GM12891 (cell line): ENCODE measurements around the gene GMPPA.

Source experiments
- POLR2A ChIP-seq: IDR thresholded peaks from 2 replicates; pipeline ENCODE4 v1.6.1; 2011; ENCODE audit warnings: low read depth, low read length, control low read depth
- POLR2AphosphoS5 ChIP-seq: IDR thresholded peaks from 2 replicates; pipeline ENCODE4 v1.6.1; 2011; ENCODE audit warnings: low read depth, low read length, control low read depth
- POU2F2 ChIP-seq: IDR thresholded peaks from 2 replicates; pipeline ENCODE4 v1.6.1; 2011; ENCODE audit warnings: low read depth, mild to moderate bottlenecking, control low read depth, low read length, moderate library complexity
- SPI1 ChIP-seq: IDR thresholded peaks from 2 replicates; pipeline ENCODE4 v1.6.1; 2011; ENCODE audit warnings: low read depth, low read length, control low read depth
- TAF1 ChIP-seq: IDR thresholded peaks from 2 replicates; pipeline ENCODE4 v1.6.1; 2011; ENCODE audit warnings: low read depth, low read length, control low read depth

GRCh38 chr2:219541611-219542180, 43.0 kb downstream of the GMPPA start:
- no peak for TF ChIP-seq POLR2A
- TF ChIP-seq TAF1 = no peak
- TF ChIP-seq SPI1 = no peak
- no peak for TF ChIP-seq POLR2AphosphoS5
- no peak for TF ChIP-seq POU2F2
